Stimulated activated CD8-positive, alpha-beta memory T cell treated with anti-CD3 and anti-CD28 coated beads, Interleukin-12 subunit alpha, Interleukin-12 subunit beta, amount 100 ng/mL, for 1 hour (primary cell): ENCODE results near the gene GSTCD.

Experiments used
- DNase-seq: peaks from one replicate; pipeline ENCODE4 v3.0.0-alpha.2; 2020; ENCODE audit warnings: low read depth

Gene GSTCD

DNA sequence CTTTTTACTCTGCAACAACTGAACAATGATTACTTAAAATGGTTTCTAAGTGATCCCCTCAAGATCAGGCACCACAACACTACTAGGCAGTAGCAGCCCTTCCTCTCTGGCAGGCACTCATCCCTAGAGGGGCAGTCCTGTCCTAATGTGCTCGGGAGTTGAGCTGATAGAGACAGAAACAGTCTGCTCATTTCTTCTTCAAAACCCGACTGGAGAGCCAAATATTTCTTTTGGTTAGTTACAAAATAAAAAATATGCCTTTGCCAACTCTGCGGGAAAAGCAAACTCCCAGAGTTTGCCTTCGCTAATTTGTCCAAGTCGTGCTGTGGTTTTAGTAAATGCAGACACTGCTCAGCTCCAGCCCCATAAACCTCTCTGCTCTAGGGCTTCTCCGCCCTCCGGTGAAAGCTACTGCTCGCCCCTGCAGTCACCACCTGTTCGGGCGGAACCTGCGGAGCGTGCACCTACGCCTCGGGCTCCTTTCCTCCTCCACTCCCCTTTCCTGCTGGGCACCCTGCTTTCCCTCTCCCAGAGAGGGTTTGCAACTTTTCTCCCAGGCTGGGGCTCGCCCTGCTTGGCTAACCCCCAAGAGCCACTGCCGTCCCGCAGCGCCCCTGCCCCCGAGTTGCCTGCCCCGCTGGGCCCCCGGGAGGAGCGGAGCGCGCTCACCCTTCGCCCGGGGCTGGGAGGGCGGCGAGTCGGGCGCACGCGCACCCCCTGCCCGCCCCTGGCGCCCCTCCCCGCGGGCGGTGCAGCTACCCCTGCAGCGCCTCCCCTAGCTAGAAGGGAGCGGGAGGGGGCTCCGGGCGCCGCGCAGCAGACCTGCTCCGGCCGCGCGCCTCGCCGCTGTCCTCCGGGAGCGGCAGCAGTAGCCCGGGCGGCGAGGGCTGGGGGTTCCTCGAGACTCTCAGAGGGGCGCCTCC is 186.3 kb downstream of the GSTCD start, which contains the start of gene NPNT:
Gene NPNT (plus strand): TSS at position 812 of the 923 bp plus-strand sequence. CDS start 182 bp downstream, outside the sequence.
- no peak for DNase-seq

GRCh38 chr4:105895583-105896460 is 187.2 kb downstream of the GSTCD start:
- DNase-seq: no peak

- no peak for DNase-seq
Measured at GRCh38 chr4:105896461-105896942, 187.9 kb downstream of the GSTCD start.
